ENCODE results near the gene LEF1.
A peak's percentile ranks its signal among the peaks of the same experiment; 100 is the strongest.
"Not testable (repeated sequence)": the region's sequence is repeated elsewhere in the genome, so short reads cannot be mapped to it uniquely, and the experiment has no call there.

LEF1 gene

GRCh38 chr4:108029016-108029720 lies 139.6 kb downstream of the LEF1 start:
- no peak for DNase-seq

GRCh38 chr4:108024878-108025165 lies 143.9 kb downstream of the LEF1 start:
- no peak for DNase-seq

GRCh38 chr4:108024085-108024877 lies 144.5 kb downstream of the LEF1 start:
- DNase-seq = no peak

DNA sequence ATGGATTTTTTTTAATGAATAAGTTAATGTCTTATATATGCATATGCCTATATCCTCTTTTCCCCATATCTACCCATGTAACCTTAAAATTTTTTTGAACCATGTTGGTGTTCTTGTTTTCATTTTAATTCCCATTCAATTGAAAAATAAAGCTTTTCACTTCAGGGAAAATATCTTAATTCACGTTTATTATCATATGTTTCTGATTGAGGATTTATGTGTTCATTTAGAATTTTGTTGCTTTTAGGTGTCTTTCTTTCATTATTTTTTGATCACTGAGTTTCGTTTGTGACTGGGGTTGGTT lies 149.9 kb downstream of the LEF1 start:
- DNase-seq = no peak

- DNase-seq = peak; percentile 7 to 51
Observed at GRCh38 chr4:108018040-108018883, 150.5 kb downstream of the LEF1 start.

DNA sequence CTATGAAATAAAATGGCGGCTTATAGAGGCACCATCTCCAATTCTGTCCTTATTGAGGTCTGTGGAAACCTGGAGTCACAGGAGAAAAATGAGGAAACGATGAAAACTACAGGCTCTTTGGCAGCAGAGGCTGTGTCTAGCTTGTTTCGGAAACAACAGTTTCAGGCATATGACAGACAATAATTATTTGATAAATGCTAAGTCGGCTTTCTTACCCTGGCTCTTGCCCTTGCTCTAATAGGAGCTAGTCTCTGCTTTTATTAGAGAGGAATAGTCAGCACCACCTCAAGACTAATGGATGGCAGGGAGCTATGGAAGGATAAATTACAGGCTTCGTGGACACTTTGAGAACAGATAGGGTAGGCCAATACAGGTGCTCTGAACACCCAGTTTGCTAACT lies 154.8 kb downstream of the LEF1 start:
- no peak for DNase-seq

DNA sequence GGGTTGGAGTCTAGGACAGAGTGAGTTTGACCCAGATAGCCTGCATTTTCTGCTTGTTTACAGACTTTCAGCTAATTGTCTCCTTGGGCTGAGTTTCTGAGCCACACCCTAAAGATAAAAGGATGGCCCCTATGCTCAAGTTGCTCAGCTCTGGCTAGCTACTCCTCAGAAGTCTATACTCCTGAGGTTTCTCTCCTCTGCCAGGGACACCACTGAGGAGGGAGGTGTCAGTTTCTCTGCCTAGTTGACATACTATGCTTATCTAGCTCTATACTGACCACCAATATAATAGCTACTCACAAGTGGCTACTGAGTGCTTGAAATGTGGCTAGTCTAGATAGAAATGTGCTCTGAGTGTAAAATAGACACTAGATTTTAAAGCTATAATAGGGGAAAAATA lies 155.4 kb downstream of the LEF1 start:
- DNase-seq = no peak

DNA sequence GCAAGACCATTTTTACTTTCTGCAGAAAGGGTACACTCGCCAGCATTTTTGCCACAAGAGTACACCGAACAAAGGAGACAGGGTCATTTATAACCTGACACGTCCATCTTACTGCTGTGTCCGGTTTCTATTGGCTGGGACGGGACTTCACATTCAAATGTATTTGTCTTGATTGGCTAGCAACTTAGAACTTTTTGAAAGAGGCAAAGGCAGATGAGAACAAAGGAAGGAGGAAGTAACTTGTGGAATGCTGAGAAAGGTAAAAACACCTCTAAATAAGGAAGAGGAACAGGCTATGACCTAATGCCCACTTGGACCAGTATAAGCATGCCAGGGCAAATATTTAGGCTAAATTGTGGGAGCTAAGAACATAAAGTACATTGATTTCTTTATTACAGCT lies 156.3 kb downstream of the LEF1 start:
- DNase-seq = not testable (repeated sequence)

DNA sequence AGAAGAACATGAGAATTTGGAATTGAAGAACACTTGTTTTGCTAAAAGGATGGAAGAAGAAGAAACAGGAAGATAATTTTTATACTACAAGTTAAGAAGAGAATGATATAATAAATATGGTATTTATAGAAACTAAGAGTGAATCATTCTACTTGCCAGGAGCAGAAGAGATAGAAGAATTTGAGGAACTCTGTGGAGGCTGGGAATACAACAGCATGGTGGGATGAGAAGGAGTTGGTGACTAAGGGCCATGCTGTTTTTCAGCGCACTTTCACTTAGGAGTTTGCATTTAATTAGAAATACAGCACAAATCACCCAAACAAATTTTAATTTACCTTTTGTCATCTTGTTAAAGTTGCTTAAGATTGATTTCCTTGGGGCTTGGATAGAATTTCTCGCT lies 158.6 kb downstream of the LEF1 start:
- no peak for DNase-seq

- DNase-seq = no peak
Observed at GRCh38 chr4:108008721-108009120, 160.0 kb downstream of the LEF1 start.

DNA sequence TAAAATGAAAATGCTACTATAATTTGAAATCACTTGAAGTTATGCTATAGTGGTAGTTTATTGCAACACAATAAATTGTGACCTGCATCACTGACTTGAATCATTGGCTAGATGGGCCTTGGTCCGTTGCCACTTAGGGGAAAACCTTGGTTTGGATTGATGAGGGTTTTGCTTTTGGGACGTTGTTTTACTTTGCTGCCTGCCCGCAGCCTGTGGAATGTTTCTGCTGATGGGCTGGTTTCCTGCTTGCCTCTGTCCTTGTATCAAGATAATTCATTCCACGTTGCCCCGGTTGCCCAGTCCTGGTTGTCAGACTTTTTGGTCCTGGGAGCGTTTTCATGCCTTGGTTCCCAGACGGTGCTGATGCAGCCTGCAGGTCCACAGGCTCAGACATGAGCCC lies 160.7 kb downstream of the LEF1 start:
- DNase-seq = no peak

DNA sequence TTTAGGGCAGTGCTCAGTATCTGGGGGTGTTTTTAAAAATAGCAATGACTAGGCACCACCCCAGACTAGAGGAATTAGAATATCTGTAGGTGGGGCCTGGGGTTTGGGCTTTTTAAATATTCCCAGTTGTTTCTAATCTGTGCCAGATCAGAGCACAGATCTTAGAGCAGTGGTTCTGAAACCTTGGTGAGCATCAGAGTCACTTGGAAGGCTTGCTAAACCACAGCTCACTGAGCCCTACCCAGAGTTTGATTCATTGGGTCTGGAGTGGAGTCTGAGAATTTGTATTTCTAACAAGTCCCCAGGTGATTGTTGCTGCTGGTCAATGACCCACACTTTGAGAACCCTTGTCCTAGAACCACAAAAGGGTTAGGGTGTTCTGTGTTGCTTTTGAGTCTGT lies 162.4 kb downstream of the LEF1 start:
- DNase-seq = no peak

DNA sequence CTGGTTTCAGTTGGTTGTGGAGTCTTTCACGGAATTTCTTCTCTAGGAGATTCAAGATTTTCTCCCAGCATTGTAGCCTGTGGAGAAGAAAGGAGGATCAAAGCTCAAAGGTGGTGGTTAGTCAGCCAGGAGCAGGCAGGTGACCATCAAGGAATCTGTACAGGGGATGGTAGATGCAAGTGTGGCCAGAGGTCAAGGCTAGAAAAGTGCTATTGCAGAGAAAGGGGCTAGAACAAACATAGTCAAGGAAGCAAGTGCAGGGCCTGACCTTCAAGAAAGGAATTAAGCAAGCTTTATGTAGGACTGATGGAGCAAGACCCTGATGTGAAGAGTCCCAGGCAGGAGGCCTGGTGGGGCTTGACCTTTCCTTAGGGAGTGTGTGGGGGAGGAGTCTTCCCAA lies 162.9 kb downstream of the LEF1 start:
- DNase-seq = no peak

DNA sequence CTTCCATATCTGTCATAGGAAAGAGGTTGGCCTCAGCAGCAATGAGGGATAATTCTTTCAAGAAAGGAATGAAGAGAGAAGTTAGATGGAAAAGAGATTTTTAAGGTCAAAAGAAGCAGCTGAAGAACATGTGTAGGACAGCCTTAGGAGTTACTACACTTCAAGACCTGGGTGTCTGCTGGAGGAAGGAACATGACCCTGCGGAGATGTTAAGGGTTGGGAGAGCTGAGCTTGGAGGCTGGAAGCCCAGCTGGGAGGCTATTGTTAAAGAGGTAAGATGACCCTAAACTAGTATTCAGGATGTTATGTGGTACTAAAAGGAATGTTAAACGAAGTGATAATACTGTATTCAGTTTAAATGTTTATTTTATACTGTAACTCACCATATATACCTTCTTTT lies 164.1 kb downstream of the LEF1 start:
- DNase-seq = no peak

- no peak for DNase-seq
Observed at GRCh38 chr4:108003982-108004515, 164.7 kb downstream of the LEF1 start.

DNA sequence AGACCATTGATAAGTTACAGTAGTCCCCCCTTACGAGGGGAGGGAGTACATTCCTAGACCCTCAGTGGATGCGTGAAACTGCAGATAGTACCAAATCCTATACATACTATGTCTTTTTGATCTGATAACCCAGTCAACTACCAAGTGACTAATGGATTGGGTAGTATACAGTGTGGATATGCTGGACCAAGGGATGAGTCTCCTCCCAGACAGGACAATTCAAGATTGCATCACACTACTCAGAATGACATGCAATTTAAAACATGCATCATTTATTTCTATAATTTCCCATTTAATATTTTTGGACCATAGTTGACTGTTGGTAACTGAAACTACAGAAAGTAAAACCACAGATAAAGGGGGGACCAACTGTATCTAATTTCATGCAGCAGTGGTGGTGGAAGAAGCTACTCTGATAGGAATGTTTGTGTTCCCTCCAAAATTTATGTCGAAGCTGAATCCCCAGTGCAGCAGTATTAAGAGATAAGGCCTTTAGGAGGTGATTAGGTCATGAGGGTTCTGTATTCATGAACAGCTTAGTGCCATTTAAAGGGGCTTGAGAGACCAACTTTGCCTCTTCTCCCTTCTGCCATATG lies 167.1 kb downstream of the LEF1 start:
- no peak for DNase-seq

DNA sequence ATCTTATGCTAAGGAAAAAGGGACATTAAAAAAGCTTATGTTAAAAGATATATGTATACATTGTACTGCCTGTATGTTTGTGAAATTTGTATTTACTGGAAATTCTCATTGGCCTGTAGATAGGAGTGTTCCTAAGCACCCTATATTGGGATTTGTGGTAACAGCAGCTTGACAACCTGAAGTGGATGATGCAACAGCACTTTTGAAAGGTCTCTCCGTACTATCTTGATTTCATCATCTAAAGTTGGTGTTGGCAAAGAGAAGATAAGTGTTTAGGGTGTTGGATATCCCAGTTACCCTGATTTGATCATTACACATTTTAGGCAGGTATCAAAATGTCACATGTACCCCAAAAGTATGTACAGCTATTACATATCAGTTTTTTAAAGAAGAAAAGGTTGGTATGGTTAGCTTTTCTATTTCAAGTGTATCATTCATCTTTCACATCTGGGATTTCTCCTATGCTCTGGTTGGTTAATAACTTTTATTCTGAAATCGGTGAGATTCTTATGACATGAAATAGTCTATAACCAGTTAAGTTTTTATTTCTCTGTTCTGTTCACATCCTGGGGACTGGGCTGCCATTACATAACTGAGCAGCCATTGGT lies 168.7 kb downstream of the LEF1 start:
- peak in 1 of 2 experiments; percentile 0 for DNase-seq

- no peak for DNase-seq
Observed at GRCh38 chr4:107997794-107998193, 170.9 kb downstream of the LEF1 start.

Data from NCI-H524 (cell line).